Activated effector memory CD4-positive, alpha-beta T cell treated with Interleukin-2 at 50 U/mL for 16 hours (primary cell): ENCODE data around the gene RPS15.

ENCODE experiments used
- DNase-seq: peaks from one replicate; pipeline ENCODE4 v3.0.0-alpha.2; 2020

RPS15 gene

GRCh38 chr19:1438035-1438932 lies at the start of gene RPS15:
Gene RPS15 (plus strand): TSS chr19:1438396. CDS start chr19:1438426, 30 bp downstream.
- DNase-seq, result peak; percentile 92

GRCh38 chr19:1388637-1389026 lies 49.6 kb upstream of the RPS15 start:
- no peak for DNase-seq

GRCh38 chr19:1389033-1389940 lies 48.9 kb upstream of the RPS15 start:
- DNase-seq, result no peak

- DNase-seq, result no peak
These were observed 47.2 kb upstream of the RPS15 start for GRCh38 chr19:1390890-1391423.

- DNase-seq, result no peak
These were observed 45.8 kb upstream of the RPS15 start for GRCh38 chr19:1392407-1392806.

- DNase-seq, result no peak
These were observed 45.2 kb upstream of the RPS15 start for GRCh38 chr19:1392939-1393530.

GRCh38 chr19:1393841-1394240 lies 44.4 kb upstream of the RPS15 start:
- no peak for DNase-seq

- no peak for DNase-seq
These were observed 43.7 kb upstream of the RPS15 start for GRCh38 chr19:1394252-1395193.

- DNase-seq, result no peak
These were observed 42.8 kb upstream of the RPS15 start for GRCh38 chr19:1395194-1396018.

- DNase-seq, result no peak
These were observed 42.0 kb upstream of the RPS15 start for GRCh38 chr19:1396019-1396767.

GRCh38 chr19:1396768-1397679 lies 41.2 kb upstream of the RPS15 start:
- no peak for DNase-seq

GRCh38 chr19:1397838-1398237 lies 40.4 kb upstream of the RPS15 start:
- DNase-seq, result no peak

- DNase-seq, result no peak
These were observed 39.1 kb upstream of the RPS15 start for GRCh38 chr19:1399079-1399478.

GRCh38 chr19:1399745-1400144 lies 38.5 kb upstream of the RPS15 start:
- DNase-seq, result no peak

GRCh38 chr19:1400281-1401137 lies 37.7 kb upstream of the RPS15 start:
- no peak for DNase-seq

- peak; percentile 52 for DNase-seq
These were observed 36.9 kb upstream of the RPS15 start, which contains the start of gene GAMT for GRCh38 chr19:1401138-1401888. Gene GAMT (minus strand): TSS chr19:1401542. CDS start chr19:1401476, 66 bp downstream.

- no peak for DNase-seq
These were observed 36.3 kb upstream of the RPS15 start for GRCh38 chr19:1401889-1402217.
